Ishikawa (cell line): Measurements from ENCODE around the gene PIGZ.

Source experiments
- CEBPB ChIP-seq: IDR thresholded peaks from 2 replicates; pipeline ENCODE4 v1.6.1; 2012
- CREB1 ChIP-seq: IDR thresholded peaks from 2 replicates; pipeline ENCODE4 v1.6.1; 2012; ENCODE audit warnings: low read depth
- EGR1 ChIP-seq: IDR thresholded peaks from 2 replicates; pipeline ENCODE4 v1.6.1; 2012
- EP300 ChIP-seq: IDR thresholded peaks from 2 replicates; pipeline ENCODE4 v1.6.1; 2012; ENCODE audit warnings: borderline replicate concordance
- FOXM1 ChIP-seq: IDR thresholded peaks from 2 replicates; pipeline ENCODE4 v1.6.1; 2012; ENCODE audit warnings: low read depth, borderline replicate concordance
- NFIC ChIP-seq: IDR thresholded peaks from 2 replicates; pipeline ENCODE4 v1.6.1; 2012
- RAD21 ChIP-seq: IDR thresholded peaks from 2 replicates; pipeline ENCODE4 v1.6.1; 2012; ENCODE audit warnings: low read depth
- TAF1 ChIP-seq: IDR thresholded peaks from 2 replicates; pipeline ENCODE4 v1.6.1; 2012; ENCODE audit warnings: low read depth, mild to moderate bottlenecking
- TCF12 ChIP-seq: IDR thresholded peaks from 2 replicates; pipeline ENCODE4 v1.6.1; 2012; ENCODE audit warnings: low read depth
- TEAD4 ChIP-seq: IDR thresholded peaks from 2 replicates; pipeline ENCODE4 v1.6.1; 2012
- YY1 ChIP-seq: IDR thresholded peaks from 2 replicates; pipeline ENCODE4 v1.6.1; 2012; ENCODE audit warnings: low read depth
- ZBTB7A ChIP-seq: IDR thresholded peaks from 2 replicates; pipeline ENCODE4 v1.6.1; 2012; ENCODE audit warnings: low read depth
- TF ChIP-seq, protein P1 (sequence below): IDR thresholded peaks from 2 replicates; pipeline ENCODE4 v1.6.1; 2012; ENCODE audit warnings: low read depth, mild to moderate bottlenecking
- TF ChIP-seq, protein P2 (sequence below): IDR thresholded peaks from 2 replicates; pipeline ENCODE4 v1.6.1; 2012
- TF ChIP-seq, protein P3 (sequence below): IDR thresholded peaks from 2 replicates; pipeline ENCODE4 v1.6.1; 2012

The PIGZ gene

DNA sequence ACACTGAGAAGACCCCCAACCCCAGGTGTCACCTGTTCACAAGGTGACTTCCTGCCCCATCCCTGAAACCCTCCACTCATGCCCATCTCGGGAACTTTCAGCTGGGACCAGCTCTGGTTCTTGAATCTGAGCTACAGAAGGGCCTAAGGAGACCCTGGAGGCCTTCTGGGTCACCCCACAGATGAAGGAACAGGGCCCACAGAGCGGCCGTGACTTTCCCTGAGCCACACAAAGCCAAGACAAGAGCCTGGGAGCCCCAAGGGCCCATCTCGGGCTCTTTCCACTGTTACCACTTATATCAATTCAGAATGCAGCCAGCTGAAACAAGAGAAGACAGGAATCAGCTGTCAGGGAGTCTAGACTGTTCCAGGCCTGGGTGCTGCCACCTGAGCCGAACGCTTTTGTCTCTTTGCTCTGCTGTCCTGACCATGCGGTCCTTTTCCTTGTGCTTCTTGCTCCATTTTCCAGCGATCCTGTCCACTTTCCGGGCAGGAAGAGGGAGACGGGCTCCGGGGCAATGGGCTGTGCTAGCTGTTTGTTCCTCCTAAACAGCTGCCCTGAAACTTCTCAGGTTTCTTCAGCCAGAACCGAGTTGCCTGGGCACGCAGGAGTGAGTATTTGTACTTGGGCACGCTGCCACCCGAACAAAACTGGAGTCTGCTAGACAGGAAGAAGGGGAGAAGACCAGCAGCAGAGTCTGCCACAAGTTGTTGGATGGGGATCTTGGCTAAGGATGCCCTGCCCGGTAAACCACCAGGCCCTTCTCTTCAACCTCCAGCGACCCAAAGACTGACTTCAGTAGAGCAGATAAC, 28.0 kb upstream of the PIGZ start:
- TF ChIP-seq, protein P1, sequence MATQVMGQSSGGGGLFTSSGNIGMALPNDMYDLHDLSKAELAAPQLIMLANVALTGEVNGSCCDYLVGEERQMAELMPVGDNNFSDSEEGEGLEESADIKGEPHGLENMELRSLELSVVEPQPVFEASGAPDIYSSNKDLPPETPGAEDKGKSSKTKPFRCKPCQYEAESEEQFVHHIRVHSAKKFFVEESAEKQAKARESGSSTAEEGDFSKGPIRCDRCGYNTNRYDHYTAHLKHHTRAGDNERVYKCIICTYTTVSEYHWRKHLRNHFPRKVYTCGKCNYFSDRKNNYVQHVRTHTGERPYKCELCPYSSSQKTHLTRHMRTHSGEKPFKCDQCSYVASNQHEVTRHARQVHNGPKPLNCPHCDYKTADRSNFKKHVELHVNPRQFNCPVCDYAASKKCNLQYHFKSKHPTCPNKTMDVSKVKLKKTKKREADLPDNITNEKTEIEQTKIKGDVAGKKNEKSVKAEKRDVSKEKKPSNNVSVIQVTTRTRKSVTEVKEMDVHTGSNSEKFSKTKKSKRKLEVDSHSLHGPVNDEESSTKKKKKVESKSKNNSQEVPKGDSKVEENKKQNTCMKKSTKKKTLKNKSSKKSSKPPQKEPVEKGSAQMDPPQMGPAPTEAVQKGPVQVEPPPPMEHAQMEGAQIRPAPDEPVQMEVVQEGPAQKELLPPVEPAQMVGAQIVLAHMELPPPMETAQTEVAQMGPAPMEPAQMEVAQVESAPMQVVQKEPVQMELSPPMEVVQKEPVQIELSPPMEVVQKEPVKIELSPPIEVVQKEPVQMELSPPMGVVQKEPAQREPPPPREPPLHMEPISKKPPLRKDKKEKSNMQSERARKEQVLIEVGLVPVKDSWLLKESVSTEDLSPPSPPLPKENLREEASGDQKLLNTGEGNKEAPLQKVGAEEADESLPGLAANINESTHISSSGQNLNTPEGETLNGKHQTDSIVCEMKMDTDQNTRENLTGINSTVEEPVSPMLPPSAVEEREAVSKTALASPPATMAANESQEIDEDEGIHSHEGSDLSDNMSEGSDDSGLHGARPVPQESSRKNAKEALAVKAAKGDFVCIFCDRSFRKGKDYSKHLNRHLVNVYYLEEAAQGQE: no peak
- TF ChIP-seq ZBTB7A (no peak), EGR1 (no peak), TEAD4 (no peak), CREB1 (no peak), YY1 (no peak), CEBPB (no peak), RAD21 (no peak), TCF12 (no peak), TAF1 (no peak), FOXM1 (no peak), EP300 (no peak), NFIC (no peak)
- TF ChIP-seq, protein P2, sequence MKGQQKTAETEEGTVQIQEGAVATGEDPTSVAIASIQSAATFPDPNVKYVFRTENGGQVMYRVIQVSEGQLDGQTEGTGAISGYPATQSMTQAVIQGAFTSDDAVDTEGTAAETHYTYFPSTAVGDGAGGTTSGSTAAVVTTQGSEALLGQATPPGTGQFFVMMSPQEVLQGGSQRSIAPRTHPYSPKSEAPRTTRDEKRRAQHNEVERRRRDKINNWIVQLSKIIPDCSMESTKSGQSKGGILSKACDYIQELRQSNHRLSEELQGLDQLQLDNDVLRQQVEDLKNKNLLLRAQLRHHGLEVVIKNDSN: no peak
- TF ChIP-seq, protein P3, sequence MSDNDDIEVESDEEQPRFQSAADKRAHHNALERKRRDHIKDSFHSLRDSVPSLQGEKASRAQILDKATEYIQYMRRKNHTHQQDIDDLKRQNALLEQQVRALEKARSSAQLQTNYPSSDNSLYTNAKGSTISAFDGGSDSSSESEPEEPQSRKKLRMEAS: no peak

DNA sequence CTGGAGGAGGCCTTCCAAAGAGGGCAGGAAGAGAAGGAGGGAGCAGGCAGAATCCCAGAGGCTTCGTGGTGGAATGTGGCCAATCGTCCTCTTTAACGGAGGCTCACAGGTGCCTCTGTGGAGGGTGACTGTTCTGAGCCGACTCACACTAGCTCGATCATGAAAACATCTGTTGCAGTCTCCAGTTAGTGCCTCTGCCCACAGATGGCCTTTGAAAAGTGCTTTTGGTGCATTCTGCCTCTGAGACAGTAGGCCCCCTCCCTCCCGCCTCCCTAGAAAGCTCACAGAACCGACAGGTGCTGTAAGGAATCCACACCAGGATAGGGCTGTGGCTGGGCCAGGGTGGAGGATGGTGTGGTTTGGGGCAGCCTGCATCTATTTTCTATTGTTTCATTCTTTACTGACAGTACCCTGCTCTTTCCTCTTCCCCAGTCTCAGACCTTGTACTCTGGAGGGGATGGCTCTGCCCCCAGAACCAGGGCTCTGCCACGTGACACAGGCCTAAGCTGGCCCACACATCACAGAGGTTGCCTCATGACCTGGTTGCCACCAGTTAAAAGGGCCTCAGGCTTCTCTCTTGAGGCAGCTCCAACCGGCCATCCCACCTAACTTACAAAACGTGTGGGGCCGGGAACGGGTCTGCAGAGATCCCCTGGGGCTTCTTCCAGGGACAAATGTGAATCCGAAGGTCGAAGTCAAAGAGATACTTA, 27.2 kb upstream of the PIGZ start:
- TF ChIP-seq TAF1: no peak
- TF ChIP-seq FOXM1: no peak
- TF ChIP-seq, protein P1: no peak
- TF ChIP-seq EGR1: no peak
- TF ChIP-seq, protein P3: no peak
- no peak for TF ChIP-seq ZBTB7A
- TF ChIP-seq EP300: no peak
- TF ChIP-seq, protein P2: no peak
- no peak for TF ChIP-seq CEBPB
- no peak for TF ChIP-seq TEAD4
- no peak for TF ChIP-seq TCF12

DNA sequence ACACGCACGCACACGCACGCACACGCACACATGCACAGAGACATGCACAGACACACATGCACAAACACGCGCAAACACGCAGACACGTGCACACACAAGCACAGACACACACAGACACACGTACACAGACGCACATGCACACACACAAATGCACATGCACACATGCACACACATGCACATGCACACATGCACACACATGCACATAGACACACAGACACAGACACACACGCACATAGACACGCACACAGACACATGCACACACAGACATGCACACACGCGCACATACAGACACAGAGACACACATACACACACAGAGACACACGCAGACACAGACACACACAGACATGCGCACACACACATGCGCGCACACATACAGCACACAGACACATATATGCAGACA, 26.4 kb upstream of the PIGZ start:
- TF ChIP-seq, protein P3: no peak
- TF ChIP-seq, protein P1: no peak
- no peak for TF ChIP-seq TEAD4
- TF ChIP-seq NFIC: no peak
- TF ChIP-seq, protein P2: no peak
- TF ChIP-seq CEBPB: no peak
- TF ChIP-seq RAD21: no peak
- TF ChIP-seq EGR1: no peak
- TF ChIP-seq ZBTB7A: no peak
- no peak for TF ChIP-seq YY1
- no peak for TF ChIP-seq TCF12
- no peak for TF ChIP-seq TAF1
